Measurements from ENCODE around the gene FBXO34. TPM values are rescaled to one million over a fixed set of nuclear protein-coding genes. Genes with fewer than 3 reads are reported as not detected.

Gene FBXO34
- total RNA-seq, 4 donors from 2014 or later, result 18.8 to 32.5 (median 21.8) TPM

DNA sequence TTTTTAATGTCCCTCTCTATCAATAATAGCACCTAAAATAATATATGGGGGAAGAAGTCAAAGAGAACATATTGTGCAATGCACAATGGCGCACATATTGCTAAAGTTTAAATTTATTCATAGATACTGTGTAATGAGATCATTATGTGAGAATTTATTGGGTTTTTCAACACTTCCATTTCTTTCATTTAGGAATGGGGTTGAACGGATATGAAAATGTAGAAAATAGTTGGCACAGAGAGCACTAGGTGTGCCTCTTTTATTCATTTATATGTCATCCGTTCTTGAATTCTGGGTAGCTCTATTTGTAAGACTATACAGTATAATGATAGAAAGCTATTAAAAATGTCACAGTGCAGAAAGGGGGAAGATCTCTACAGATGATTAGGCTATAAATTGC lies 76.5 kb downstream of the FBXO34 start:
- Histone ChIP-seq H3K4me3 (no peak overlapping the region), H3K27me3 (no peaks in the 10 kb centered on the region), H3K4me1 (peaks cover 0 to 21% (median 0%) of the 10 kb centered on the region in 3 donors), H3K36me3 (peaks cover 0 to 26% of the 10 kb centered on the region in 2 donors), H3K9me3 (no peaks in the 10 kb centered on the region), H3K27ac (no peak overlapping the region)
- ATAC-seq, result no peak
- WGBS, 2 donors (ENCODE audit: low coverage in 1 of 2), result 81 to 90% methylated on average over 3 of the region's 3 CpGs
- TF ChIP-seq, protein P1, sequence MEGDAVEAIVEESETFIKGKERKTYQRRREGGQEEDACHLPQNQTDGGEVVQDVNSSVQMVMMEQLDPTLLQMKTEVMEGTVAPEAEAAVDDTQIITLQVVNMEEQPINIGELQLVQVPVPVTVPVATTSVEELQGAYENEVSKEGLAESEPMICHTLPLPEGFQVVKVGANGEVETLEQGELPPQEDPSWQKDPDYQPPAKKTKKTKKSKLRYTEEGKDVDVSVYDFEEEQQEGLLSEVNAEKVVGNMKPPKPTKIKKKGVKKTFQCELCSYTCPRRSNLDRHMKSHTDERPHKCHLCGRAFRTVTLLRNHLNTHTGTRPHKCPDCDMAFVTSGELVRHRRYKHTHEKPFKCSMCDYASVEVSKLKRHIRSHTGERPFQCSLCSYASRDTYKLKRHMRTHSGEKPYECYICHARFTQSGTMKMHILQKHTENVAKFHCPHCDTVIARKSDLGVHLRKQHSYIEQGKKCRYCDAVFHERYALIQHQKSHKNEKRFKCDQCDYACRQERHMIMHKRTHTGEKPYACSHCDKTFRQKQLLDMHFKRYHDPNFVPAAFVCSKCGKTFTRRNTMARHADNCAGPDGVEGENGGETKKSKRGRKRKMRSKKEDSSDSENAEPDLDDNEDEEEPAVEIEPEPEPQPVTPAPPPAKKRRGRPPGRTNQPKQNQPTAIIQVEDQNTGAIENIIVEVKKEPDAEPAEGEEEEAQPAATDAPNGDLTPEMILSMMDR (IDR thresholded peaks at IDR 0.05), result no peak
- TF ChIP-seq POLR2AphosphoS5 (IDR thresholded peaks at IDR 0.05) (no peak), EP300 (IDR thresholded peaks at IDR 0.05) (no peak), POLR2A (IDR thresholded peaks at IDR 0.05) (no peak)

DNA sequence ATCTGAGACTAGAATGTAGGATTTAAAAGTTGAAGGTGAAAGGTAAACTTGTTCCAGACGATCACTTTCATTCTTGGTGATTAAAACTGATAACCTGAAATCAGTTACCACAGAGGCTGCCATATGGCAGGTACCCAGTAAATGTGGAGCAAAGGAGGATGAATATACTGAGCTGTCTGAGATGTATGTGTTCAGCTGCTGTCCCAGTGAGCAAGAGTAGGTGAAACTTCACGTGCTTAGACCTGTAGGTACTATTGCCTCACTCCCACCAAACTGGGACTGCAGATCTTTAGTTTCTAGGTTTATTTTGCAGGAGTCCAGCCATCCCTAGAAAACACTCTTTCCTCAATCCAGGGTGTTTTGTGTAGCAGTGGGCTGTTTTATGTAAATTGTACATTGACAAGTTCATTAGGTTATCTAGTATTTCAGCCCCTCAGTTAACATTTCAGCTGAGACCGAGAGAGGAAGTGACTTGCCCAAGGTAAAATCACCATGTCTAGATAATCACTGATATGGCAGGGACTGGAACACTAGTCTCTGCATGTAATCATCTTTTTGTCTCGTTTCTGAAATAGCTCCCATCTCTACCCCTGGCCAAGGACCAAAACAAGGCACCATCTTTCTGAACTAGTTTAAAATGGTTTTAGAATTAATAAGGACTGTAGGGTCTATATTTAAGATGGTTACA lies 77.7 kb downstream of the FBXO34 start:
- Histone ChIP-seq H3K36me3 (peaks cover 0 to 30% of the 10 kb centered on the region in 2 donors), H3K27ac (no peak overlapping the region), H3K9me3 (no peaks in the 10 kb centered on the region), H3K27me3 (no peaks in the 10 kb centered on the region), H3K4me1 (peaks cover 0 to 21% (median 0%) of the 10 kb centered on the region in 3 donors), H3K4me3 (no peak overlapping the region)
- ATAC-seq, result no peak
- WGBS, 2 donors (ENCODE audit: low coverage in 1 of 2), result 48 to 76% methylated on average over 4 of the region's 4 CpGs
- no peak for TF ChIP-seq POLR2AphosphoS5 (IDR thresholded peaks at IDR 0.05)
- TF ChIP-seq EP300 (IDR thresholded peaks at IDR 0.05), result no peak
- TF ChIP-seq, protein P1 (IDR thresholded peaks at IDR 0.05), result no peak
- no peak for TF ChIP-seq POLR2A (IDR thresholded peaks at IDR 0.05)

DNA sequence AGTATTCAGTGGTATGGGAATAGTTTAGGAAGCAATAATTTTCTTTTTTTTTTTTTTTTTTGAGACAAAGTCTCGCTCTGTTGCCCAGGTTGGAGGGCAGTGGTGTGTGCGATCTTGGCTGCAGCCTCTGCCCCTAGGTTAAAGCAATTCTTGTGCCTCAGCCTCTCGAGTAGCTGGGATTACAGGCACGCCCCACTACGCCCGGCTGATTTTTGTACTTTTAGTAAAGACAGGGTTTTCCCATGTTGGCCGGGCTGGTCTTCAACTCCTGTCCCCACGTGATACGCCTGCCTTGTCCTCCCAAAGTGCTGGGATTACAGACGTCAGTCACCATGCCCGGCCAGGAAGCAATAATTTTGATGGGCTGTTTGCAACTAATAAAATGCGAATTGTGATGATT lies 78.3 kb downstream of the FBXO34 start:
- ATAC-seq, result no peak
- 85 to 86% methylated on average over 4 to 12 of the region's 12 CpGs for WGBS, 2 donors (ENCODE audit: low coverage in 1 of 2)
- TF ChIP-seq, protein P1 (IDR thresholded peaks at IDR 0.05), result no peak
- TF ChIP-seq EP300 (IDR thresholded peaks at IDR 0.05) (no peak), POLR2A (IDR thresholded peaks at IDR 0.05) (no peak), POLR2AphosphoS5 (IDR thresholded peaks at IDR 0.05) (no peak)

DNA sequence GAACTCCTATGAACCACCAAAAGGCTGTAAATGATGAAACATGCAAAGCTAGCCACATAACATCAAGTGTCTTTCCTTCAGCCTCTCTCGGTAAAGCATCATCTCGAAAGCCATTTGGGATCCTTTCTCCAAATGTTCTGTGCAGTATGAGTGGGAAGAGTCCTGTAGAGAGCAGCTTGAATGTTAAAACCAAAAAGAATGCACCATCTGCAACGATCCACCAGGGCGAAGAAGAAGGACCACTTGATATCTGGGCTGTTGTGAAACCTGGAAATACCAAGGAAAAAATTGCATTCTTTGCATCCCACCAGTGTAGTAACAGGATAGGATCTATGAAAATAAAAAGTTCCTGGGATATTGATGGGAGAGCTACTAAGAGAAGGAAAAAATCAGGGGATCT lies 79.2 kb downstream of the FBXO34 start:
- Histone ChIP-seq H3K27ac (no peak overlapping the region), H3K4me3 (no peak overlapping the region), H3K4me1 (peaks cover 0 to 27% (median 0%) of the 10 kb centered on the region in 3 donors), H3K27me3 (no peaks in the 10 kb centered on the region), H3K36me3 (peaks cover 0 to 38% of the 10 kb centered on the region in 2 donors), H3K9me3 (no peaks in the 10 kb centered on the region)
- 89 to 100% methylated on average over 1 to 4 of the region's 4 CpGs for WGBS, 2 donors (ENCODE audit: low coverage in 1 of 2)
- ATAC-seq, result no peak
- TF ChIP-seq, protein P1 (IDR thresholded peaks at IDR 0.05), result no peak
- no peak for TF ChIP-seq EP300 (IDR thresholded peaks at IDR 0.05)
- TF ChIP-seq POLR2AphosphoS5 (IDR thresholded peaks at IDR 0.05), result no peak

More for the DNA sequence above, 78.3 kb downstream of the FBXO34 start:
- H3K4me1 ChIP-seq, result peaks cover 0 to 23% (median 0%) of the 10 kb centered on the region in 3 donors
- no peaks in the 10 kb centered on the region for H3K9me3 ChIP-seq
- H3K27ac ChIP-seq, result no peak overlapping the region
- no peak overlapping the region for H3K4me3 ChIP-seq
- H3K36me3 ChIP-seq, result peaks cover 0 to 31% of the 10 kb centered on the region in 2 donors
- H3K27me3 ChIP-seq, result no peaks in the 10 kb centered on the region

DNA sequence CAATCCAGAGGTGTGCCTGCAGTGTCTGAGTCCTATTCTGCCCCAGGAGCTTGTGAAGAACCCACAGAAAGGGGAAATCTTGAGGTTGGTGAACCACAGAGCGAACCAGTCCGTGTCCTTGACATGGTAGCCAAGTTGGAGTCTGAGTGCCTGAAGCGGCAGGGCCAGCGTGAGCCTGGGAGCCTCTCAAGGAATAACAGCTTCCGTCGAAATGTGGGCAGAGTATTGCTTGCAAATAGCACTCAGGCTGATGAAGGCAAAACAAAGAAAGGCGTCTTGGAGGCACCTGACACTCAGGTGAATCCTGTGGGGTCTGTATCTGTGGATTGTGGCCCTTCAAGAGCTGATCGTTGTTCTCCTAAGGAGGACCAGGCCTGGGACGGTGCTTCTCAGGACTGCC lies 79.9 kb downstream of the FBXO34 start:
- Histone ChIP-seq H3K4me1 (peaks cover 0 to 20% (median 0%) of the 10 kb centered on the region in 3 donors), H3K4me3 (no peak overlapping the region), H3K9me3 (no peaks in the 10 kb centered on the region), H3K27me3 (no peaks in the 10 kb centered on the region), H3K27ac (no peak overlapping the region), H3K36me3 (peaks cover 0 to 45% of the 10 kb centered on the region in 2 donors)
- no peak for ATAC-seq
- WGBS, 2 donors (ENCODE audit: low coverage in 1 of 2), result 87% methylated on average over 4 of the region's 9 CpGs; no CpG with 5 or more reads in 1 of the 2 donors
- TF ChIP-seq POLR2AphosphoS5 (IDR thresholded peaks at IDR 0.05), result no peak
- TF ChIP-seq EP300 (IDR thresholded peaks at IDR 0.05), result no peak
- TF ChIP-seq, protein P1 (IDR thresholded peaks at IDR 0.05), result no peak
- no peak for TF ChIP-seq POLR2A (IDR thresholded peaks at IDR 0.05)
